CD4-positive, alpha-beta T cell treated with Interleukin-17A for 1 hour (primary cell): Measurements from ENCODE around the gene MRPL49.
"Not testable (repeated sequence)": the region's sequence is repeated elsewhere in the genome, so short reads cannot be mapped to it uniquely, and the experiment has no call there.

Experiments used
- DNase-seq: peaks from one replicate; pipeline ENCODE4 v3.0.0-alpha.2; 2020

MRPL49 gene

DNA sequence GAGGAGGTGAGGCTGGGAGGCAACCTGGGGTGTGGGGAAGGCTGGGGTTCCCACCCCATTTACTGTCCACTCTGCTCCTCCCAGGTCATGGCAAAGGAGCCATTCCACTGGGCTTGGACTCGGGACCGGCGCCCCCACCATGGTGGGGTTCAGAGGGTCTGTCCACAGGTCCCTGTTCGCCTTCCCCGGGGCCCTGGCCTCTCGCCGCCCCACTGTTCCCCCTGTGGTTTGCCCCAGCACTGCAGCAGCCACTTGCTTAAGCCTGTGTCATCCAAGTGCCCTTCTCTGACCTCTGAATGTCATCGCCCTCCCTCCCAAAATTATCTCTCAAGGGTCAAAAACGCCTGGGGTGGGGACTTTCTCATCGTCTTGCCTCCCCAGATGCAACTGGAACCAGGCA lies 50.5 kb downstream of the MRPL49 start:
- no peak for DNase-seq

- not testable (repeated sequence) for DNase-seq
These were observed 52.5 kb downstream of the MRPL49 start for GRCh38 chr11:65174571-65175010.
